ENCODE data around the gene PPL.
"Not testable (repeated sequence)": the region's sequence is repeated elsewhere in the genome, so short reads cannot be mapped to it uniquely, and the experiment has no call there.

PPL gene, protein sequence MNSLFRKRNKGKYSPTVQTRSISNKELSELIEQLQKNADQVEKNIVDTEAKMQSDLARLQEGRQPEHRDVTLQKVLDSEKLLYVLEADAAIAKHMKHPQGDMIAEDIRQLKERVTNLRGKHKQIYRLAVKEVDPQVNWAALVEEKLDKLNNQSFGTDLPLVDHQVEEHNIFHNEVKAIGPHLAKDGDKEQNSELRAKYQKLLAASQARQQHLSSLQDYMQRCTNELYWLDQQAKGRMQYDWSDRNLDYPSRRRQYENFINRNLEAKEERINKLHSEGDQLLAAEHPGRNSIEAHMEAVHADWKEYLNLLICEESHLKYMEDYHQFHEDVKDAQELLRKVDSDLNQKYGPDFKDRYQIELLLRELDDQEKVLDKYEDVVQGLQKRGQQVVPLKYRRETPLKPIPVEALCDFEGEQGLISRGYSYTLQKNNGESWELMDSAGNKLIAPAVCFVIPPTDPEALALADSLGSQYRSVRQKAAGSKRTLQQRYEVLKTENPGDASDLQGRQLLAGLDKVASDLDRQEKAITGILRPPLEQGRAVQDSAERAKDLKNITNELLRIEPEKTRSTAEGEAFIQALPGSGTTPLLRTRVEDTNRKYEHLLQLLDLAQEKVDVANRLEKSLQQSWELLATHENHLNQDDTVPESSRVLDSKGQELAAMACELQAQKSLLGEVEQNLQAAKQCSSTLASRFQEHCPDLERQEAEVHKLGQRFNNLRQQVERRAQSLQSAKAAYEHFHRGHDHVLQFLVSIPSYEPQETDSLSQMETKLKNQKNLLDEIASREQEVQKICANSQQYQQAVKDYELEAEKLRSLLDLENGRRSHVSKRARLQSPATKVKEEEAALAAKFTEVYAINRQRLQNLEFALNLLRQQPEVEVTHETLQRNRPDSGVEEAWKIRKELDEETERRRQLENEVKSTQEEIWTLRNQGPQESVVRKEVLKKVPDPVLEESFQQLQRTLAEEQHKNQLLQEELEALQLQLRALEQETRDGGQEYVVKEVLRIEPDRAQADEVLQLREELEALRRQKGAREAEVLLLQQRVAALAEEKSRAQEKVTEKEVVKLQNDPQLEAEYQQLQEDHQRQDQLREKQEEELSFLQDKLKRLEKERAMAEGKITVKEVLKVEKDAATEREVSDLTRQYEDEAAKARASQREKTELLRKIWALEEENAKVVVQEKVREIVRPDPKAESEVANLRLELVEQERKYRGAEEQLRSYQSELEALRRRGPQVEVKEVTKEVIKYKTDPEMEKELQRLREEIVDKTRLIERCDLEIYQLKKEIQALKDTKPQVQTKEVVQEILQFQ (N-terminal part only)

DNA sequence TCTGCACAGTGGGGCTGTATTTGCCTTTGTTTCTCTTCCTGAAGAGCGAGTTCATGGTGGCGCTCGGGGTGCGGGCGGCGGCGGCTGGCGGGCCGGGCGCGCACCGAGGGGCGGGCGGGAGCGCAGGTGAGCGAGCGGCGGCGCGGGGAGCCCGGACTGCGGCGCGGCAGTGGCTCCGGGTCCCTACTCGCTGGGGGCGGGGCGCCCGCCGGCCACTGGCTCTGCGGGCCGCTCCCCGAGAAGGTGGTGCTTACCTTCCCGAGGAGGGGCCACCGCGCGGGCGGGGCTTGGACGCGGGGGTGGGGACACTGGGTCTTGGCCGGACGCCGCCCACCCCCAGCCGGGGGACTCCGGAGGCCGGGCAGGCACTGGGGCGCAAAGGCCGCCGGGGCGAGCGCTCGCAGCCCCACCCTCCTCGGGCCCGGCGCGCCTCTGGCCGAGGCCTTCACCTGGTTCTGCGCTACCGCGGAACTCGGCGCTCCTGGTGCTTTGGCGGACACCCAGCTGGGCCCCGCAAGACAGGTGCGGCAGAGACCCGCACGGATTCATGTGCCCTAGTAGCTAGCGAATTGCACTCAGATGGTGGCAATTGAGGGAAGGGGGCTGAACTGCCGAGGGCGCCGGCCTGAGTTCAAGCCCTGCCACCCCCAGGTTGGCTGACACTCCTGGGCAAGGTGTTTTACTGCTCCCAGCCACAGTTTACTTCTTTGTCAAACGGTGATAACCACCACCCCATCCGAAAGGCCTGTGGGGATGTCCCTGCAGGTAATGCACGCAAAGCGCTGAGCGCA is at the start of gene PPL:
Gene PPL (minus strand): TSS at position 158 of the 791 bp plus-strand sequence. CDS start 103 bp downstream, at position 55.
- no peak for DNase-seq

DNA sequence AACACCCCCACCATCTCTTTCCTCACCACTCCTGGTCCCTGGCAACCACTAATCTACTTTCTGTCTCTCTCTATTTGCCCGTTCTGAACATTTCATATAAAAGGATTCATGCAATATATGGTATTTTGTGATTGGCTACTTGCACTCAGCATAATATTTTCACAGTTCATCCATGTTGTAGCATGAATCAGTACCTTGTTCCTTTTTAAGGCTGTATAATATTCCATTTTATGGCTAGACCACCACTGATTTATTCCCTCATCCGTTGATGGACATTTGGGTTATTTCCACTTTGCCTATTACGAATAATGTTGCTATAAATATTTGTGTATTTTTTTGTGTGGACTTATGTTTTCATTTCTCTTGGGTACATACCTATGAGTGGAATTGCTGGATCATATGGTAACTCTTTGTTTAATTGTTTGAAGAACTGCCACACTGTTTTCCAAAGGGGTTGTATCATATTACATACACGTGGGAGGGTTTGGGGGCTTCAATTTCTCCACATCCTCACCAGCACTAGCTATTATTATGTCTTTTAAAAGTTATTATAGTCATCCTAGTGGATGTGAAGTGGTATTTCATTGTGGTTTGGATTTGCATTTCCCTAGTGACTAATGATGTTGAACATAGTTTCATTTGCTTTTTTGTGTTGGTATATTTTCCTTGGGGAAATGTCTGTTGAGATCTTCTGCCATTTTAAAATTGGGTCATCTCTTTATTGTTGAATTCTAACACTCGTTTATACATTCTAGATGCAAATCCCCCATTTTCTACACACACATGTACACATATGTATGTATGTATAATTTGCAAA is 47.4 kb upstream of the PPL start:
- DNase-seq: no peak

DNA sequence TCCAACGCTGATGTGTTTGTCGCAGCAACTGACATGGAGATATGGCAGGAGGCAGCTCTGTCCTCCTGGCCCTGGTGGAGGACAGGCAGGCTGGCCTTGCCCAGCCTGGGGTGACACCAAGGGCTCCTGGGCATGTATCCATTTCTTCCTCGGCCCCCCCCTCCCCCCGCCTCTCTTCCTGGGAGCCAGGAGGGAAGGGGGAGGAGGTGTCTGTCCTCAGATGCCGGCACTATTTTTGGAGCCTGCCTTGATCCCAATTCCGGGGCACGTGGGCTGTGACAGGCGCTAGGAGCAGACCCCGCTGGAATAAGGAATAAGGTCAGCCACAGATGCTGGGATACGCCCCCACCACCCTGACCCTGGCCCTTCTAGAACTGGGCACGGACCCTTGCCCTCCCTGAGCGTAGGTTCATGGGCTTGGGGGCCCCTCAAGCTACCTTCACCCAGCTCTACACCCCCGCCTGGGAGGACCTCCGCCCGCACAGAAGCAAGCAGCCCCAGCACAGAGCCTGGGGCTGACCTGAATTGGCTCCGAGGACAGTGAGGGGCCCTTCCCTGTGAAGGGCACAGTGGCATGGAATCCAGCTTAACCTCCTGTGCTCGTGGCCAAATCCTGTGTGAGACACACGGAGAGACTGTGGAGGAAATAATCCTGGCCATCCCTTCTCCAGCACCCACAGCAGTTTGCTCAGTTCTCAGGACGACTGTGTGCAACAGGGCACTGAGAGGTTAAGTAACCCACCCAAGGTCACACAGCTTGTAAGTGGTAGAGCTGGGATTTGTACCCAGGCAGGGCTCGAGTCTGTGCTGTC is 45.3 kb upstream of the PPL start:
- no peak for DNase-seq

DNA sequence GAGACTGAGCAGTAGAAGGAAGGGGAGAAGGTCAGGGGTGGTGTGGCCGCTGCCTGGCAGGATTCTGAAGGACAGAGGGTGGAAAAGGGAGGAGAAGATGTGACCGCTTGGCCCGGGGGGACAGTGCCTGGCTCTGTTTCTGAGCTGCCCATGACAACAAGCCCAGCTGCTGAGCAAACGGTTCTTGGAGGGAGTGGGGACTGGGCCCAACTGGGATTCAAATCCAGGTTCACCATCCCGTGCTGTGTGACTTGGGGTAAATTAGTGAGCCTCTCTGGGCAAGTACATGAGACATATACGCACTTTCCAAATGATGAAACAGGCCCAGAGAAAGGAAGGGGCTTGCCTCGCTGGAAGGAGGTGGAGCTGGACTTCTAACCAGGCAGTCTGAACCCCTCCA is 44.5 kb upstream of the PPL start:
- no peak for DNase-seq

DNA sequence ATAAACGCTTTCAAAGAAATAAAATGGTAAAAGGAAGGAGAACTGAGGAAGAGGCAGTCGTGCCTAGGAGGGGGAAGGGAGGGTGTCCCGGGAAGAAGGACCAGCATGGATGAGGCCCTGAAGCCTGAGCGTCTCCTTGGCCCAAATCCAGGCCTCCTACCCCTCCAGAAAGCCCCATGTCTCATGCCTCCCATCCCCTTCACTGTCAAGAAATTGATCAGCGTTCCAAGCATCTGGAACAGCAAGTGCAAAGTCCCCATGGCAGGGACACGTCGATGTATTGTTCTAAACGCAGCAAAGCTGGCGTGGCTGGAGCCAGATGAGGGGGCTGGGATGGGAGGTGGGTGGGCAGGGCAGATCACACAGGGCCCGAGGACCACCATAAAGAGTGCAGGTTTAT is 43.7 kb upstream of the PPL start:
- no peak for DNase-seq

DNA sequence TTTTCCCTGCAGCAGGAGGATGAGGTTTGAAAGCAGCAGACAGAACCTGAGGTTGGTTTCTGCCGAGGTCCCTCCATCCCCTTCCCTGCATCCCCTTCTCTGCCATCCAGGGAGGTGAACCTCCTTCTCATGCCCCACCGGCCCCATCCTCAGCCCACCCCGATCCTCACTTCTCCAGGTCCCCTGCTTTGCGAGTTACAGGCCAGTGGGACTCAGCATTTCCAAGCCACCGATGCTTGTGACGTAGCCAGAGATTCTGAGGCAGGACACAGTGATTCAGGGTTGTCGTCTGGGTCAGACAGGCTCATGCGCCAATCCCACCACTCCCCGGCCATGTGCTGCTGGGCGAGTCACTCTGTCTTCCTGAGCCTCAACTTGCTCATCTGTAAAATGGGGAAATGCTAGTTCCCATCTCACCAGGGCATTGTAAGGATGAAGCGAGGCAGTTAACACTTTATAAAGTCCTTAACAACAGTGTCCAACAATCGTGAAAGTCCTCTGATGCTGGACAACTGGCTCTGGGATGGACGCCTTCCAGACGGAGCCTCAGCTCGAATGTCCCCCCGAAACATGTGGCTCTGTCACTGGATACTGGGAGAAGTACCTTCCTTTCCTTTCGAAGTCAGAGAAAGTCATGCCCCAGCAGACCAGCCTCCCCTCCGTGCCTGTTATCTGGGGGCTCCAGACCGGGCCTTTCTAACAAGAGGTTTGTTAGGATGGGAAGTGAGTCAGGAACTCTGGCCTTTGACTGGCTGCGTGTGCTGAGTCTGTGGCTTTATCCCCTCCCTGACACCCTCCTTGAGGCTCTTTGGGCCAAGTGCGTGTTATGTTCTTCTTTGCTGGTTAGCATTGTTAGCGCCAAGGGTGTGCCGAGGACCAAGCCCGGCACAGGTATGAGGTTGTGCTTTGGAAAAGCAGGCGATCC is 43.0 kb upstream of the PPL start:
- no peak for DNase-seq

DNA sequence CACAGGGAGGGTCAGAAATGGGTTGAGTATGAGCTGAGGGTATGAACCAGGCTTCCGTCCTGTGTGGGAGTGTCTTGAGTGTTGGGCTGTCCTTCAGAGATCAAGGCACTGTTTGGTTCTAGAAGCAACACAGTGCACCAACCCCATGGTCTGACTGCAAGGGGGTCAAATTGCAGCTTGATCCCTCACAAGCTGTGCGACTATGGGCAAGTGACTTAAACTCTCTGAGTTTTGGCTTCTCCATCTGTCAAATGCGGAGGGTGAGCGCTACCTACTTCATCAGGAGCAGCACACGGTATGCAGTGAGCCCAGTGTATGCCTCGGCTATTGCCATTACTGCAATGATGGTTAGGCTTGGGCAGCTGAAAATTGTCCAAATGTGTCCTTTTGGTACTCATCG is 42.2 kb upstream of the PPL start:
- DNase-seq: no peak

DNA sequence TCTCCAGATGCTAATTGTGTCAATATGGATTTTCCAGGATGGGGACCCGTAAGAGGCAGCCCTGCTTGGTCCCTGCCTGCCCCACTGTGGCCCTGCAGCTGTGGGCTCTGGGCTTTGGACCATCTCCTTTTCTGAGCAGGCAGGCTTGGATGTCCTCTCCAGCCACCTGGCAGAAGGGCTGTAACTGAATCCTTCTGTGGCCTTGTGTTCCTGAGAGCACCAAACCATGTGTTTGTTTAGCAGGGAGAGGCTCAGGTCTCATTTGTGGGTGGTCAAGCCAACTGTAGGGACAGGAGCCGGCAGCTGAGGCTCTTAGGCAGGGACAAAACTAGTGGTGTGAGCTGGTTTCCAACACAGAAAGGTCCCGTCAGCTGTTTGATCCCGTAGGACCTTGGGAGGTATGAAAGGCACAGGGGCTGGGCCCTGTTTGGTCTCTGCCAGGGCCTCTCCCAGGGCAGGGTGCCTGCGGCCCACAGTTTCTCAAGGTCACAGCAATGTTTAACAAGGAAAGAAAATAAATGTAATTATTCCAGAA is 39.7 kb upstream of the PPL start:
- no peak for DNase-seq

DNA sequence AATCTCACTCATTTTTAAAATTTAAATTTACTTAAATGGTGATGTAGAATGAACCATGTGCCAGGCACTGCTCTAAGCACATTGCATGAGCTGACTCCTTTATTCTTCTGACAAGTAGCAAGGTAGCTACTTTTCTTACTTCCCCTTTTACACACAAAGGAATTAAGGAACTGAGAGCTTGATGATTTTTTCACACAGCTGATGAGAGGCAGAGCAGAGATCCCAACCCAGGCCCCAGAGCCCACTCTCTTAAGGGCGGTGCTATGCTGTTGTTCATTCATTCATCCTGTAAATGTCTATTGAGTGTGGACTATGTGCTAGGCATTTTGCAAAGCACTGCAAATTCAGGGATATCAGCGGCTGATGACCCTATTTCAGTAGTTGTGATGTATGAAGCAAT is 39.1 kb upstream of the PPL start:
- no peak for DNase-seq

DNA sequence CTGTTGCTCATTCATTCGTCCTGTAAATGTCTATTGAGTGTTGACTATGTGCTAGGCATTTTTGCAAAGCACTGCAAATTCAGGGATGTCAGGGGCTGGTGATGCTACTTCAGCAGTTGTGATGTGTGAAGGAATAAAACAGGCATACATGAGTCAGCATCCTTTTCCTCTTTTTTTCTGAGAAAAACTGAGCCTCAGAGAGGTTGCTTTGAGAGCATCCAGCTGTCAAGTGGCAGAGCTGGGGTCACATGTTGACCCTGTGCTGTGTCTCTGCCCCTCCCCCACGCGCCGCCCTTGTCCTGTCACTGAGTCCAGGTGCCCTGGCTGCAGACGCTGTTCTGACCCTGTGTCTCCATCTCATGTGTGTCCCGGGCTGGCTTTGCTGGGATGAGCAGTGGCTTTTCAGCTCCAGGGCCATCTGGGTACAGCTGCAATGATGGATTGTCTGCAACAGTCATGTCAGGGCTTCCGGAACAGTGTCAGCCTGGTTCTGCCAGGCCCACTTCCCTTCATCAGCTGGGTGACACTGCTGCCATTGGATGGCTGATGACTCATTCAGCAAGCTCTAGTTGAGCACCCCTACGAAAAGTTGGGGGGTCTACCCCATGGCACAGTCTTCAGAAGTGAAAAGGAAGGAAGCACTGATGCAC is 36.1 kb upstream of the PPL start:
- DNase-seq: no peak

DNA sequence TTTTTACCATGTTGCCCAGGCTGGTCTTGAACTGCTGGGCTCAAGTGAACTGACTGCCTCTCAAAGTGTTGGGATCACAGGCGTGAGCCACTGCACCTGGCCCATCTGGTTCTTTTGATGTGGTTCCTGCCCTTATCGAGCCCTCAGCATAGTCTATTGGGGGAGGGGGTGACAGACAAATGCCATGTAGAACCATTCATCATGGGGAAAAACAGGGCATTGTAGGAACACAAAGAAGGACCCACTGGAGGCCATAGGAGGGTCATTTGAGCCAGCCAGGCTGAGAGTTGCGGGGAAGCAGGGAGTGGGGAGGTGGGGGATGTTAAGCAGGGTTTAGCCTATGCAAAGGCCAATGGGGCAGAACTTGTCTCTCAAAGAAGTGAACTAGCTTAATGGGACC is 33.1 kb upstream of the PPL start:
- no peak for DNase-seq

DNA sequence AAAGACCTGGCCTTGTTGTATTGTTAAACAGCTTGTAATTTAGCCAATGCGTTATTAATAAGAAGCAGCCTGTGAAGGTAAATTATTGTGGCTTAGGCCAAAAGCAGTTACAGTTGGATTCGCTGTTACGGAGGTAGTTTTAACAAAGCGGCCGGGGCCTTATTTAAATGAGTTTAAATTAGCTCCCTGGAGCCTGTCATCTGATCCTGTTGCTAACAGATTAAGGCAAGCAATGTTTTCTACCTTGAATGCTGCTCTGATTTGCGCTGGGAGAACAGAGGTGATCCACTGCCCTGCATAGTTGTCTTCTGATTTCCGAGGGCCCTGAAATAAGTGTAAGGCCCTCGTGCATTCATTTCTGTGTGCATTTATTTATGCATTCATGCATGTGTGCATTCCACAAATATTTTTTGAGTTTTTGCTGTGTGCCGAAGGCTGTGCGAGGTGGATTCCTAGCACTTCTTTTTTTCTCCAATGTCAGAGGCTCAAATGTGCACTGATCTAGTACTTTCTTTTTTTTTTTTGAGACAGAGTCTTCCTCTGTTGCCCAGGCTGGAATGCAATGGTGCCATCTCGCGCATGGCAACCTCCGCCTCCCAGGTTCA is 32.0 kb upstream of the PPL start:
- no peak for DNase-seq

DNA sequence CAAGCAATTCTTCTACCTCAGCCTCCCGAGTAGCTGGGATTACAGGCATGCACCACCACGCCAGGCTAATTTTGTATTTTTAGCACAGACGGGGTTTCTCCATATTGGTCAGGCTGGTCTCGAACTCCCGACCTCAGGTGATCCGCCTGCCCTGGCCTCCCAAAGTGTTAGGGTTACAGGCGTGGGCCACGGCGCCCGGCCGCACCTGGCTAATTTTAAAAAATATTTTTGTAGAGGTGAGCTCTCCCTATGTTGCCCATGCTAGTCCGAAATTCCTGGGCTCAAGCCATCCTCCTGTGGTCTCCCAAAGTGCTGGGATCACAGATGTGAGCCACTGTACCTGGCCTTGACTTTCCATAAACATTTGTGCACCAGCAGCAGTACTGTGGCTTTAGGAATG is 31.3 kb upstream of the PPL start:
- DNase-seq: not testable (repeated sequence)

DNA sequence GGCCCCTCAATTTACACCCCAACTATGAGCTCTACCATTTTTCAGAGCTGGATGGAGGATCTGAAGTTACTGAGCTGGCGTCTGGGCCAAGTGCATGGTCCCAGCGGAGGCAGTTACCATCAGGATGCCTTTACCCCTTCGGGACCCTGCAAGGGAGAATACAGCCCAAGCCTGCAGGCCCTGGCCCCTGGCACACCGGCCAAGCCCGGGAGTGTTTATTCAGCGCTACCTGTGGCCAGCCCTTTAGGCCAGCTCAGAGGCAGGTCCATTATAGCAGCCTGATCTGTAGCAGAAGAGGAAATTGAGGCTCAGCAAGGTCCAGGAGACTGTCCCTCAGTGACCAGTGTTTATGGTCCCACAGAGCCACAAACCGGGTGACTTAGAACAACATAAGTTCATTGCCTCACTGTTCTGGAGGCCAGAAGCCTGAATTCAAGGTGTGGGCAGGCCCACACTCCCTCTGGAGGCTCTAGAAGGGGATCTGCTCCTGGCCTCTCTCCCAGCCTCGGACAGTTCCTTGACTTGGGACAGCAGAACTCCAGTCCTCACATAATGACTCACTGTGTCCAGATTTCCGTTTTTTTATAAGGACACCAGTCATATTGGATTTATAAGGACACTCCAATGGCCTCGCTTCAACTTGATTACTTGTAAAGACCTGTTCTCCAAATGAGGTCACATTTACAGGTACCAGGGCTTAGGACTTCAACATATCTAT is 29.9 kb upstream of the PPL start:
- DNase-seq: no peak

DNA sequence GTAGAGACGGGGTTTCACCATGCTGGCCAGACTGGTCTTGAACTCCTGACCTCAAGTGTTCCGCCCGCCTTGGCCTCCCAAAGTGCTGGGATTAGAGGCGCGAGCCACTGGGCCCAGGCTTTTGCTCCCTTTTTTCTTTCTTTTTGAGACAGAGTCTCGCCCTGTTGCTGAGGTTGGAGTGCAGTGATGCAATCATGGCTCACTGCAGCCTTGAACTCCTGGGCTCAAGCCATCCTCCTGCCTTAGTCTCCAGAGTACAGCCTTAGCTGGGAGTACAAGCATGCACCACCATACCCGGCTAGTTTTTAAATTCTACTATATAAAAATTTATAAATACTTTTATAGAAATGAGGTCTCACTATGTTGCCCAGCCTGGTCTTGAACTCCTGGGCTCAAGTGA is 26.6 kb upstream of the PPL start:
- not testable (repeated sequence) for DNase-seq

DNA sequence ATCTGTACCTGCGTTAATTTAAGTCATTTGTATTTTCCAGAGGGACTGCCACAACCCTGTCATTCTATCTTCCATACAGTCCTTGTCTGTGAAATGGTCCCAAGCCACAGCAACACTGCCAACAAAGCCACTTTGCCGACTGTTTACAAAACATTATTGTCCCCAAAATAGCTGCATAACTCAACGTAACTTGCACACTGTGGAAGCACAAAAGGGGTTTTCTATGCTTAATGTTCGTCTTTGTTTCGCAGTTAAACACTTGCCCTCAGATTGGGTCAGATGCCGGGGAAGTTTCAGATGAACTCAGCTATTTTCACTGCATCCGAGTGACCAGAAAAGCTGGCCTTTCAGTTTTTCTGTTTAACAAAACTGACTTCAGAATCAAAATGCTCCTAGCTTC is 25.8 kb upstream of the PPL start:
- DNase-seq: no peak

DNA sequence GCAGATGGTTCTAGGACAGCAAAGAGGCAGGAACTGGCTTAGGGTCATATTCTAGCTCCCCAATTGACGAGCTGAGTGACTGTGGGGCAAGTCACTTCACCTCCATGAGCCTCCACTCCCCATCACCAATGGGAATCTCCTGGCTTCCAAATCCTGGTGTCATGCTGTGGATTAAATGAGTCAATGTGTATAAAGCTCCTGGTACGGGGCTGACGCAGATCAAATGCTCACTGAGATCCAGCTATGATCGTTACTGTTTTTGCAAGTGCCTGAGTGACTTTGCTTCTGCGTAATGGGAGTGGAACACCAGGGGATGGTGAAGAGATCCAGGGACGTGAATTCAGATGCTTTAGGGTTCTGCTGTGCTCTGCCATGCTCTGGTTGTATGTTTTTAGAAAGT is 23.6 kb upstream of the PPL start:
- DNase-seq: no peak

All from GOT3 (cell line).